Ishikawa (cell line): ENCODE results near the gene NRXN3.

Experiments used
- CREB1 ChIP-seq: IDR thresholded peaks from 2 replicates; pipeline ENCODE4 v1.6.1; 2012; ENCODE audit warnings: low read depth
- EP300 ChIP-seq: IDR thresholded peaks from 2 replicates; pipeline ENCODE4 v1.6.1; 2012; ENCODE audit warnings: borderline replicate concordance
- MAX ChIP-seq: IDR thresholded peaks from 2 replicates; pipeline ENCODE4 v1.6.1; 2012
- NFIC ChIP-seq: IDR thresholded peaks from 2 replicates; pipeline ENCODE4 v1.6.1; 2012
- RAD21 ChIP-seq: IDR thresholded peaks from 2 replicates; pipeline ENCODE4 v1.6.1; 2012; ENCODE audit warnings: low read depth
- TAF1 ChIP-seq: IDR thresholded peaks from 2 replicates; pipeline ENCODE4 v1.6.1; 2012; ENCODE audit warnings: low read depth, mild to moderate bottlenecking
- TCF12 ChIP-seq: IDR thresholded peaks from 2 replicates; pipeline ENCODE4 v1.6.1; 2012; ENCODE audit warnings: low read depth
- TEAD4 ChIP-seq: IDR thresholded peaks from 2 replicates; pipeline ENCODE4 v1.6.1; 2012
- YY1 ChIP-seq: IDR thresholded peaks from 2 replicates; pipeline ENCODE4 v1.6.1; 2012; ENCODE audit warnings: low read depth
- TF ChIP-seq, protein P1 (sequence below): IDR thresholded peaks from 2 replicates; pipeline ENCODE4 v1.6.1; 2012; ENCODE audit warnings: low read depth, mild to moderate bottlenecking

DNA sequence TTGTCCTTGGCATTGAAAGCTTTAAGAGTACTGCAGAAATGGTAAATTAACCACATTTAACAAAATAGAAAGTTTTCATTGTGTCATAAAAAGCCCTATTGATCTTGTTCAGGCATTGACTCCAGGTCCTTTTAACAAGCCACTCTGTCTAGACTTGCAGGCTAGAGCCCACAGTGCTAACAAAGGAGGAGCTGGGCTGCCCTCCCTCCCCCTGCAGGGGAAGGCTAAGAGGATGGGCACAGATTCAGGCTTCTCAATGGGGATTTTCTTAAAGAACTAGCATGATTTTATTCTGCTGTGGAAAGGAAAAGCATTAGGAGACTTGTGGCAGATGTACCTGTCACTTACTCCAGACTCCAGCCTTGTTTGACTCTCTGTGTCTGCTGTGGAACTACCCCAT is 463.6 kb downstream of the NRXN3 start:
- no peak for TF ChIP-seq EP300
- no peak for TF ChIP-seq NFIC
- TF ChIP-seq RAD21: no peak
- TF ChIP-seq TCF12: no peak
- TF ChIP-seq, protein P1, sequence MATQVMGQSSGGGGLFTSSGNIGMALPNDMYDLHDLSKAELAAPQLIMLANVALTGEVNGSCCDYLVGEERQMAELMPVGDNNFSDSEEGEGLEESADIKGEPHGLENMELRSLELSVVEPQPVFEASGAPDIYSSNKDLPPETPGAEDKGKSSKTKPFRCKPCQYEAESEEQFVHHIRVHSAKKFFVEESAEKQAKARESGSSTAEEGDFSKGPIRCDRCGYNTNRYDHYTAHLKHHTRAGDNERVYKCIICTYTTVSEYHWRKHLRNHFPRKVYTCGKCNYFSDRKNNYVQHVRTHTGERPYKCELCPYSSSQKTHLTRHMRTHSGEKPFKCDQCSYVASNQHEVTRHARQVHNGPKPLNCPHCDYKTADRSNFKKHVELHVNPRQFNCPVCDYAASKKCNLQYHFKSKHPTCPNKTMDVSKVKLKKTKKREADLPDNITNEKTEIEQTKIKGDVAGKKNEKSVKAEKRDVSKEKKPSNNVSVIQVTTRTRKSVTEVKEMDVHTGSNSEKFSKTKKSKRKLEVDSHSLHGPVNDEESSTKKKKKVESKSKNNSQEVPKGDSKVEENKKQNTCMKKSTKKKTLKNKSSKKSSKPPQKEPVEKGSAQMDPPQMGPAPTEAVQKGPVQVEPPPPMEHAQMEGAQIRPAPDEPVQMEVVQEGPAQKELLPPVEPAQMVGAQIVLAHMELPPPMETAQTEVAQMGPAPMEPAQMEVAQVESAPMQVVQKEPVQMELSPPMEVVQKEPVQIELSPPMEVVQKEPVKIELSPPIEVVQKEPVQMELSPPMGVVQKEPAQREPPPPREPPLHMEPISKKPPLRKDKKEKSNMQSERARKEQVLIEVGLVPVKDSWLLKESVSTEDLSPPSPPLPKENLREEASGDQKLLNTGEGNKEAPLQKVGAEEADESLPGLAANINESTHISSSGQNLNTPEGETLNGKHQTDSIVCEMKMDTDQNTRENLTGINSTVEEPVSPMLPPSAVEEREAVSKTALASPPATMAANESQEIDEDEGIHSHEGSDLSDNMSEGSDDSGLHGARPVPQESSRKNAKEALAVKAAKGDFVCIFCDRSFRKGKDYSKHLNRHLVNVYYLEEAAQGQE: no peak
- TF ChIP-seq TEAD4: no peak
- TF ChIP-seq YY1: no peak
- no peak for TF ChIP-seq MAX
- TF ChIP-seq TAF1: no peak
- TF ChIP-seq CREB1: no peak
